ENCODE results near the gene WARS2. TPM values are rescaled to one million over a fixed set of nuclear protein-coding genes. Genes with fewer than 3 reads are reported as not detected.

Gene WARS2
- polyA plus RNA-seq, 1 experiment, result 17.7 TPM

DNA sequence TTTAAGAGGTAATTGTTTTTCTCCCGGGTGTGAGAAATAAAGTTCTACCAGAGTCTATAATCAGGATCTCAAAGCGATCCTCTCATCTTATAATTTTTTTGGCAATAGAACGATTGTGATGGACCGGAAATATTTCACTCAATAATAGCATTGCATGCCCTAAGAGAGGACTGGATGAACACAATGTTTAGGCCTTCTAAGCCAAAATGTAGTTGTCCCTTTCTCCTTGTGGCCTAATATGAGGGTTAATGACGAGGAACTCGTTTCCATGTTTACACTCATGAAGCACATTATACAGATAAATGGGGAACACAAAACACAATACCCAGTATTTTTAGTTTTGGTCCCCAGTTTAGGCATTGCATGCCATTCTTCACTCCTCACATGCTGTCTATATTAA lies 158.2 kb downstream of the WARS2 start:
- Histone ChIP-seq H3K4me3 (ENCODE audit: low read depth, low read length) (no peak overlapping the region), H3K36me3 (ENCODE audit: control insufficient read depth, insufficient read depth, low read length) (no peaks in the 10 kb centered on the region), H3K27me3 (ENCODE audit: control insufficient read depth, insufficient read depth, low read length) (no peaks in the 10 kb centered on the region)
- TF ChIP-seq, protein P1, sequence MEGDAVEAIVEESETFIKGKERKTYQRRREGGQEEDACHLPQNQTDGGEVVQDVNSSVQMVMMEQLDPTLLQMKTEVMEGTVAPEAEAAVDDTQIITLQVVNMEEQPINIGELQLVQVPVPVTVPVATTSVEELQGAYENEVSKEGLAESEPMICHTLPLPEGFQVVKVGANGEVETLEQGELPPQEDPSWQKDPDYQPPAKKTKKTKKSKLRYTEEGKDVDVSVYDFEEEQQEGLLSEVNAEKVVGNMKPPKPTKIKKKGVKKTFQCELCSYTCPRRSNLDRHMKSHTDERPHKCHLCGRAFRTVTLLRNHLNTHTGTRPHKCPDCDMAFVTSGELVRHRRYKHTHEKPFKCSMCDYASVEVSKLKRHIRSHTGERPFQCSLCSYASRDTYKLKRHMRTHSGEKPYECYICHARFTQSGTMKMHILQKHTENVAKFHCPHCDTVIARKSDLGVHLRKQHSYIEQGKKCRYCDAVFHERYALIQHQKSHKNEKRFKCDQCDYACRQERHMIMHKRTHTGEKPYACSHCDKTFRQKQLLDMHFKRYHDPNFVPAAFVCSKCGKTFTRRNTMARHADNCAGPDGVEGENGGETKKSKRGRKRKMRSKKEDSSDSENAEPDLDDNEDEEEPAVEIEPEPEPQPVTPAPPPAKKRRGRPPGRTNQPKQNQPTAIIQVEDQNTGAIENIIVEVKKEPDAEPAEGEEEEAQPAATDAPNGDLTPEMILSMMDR (IDR thresholded peaks at IDR 0.05; ENCODE audit: insufficient read depth, low read depth, low read length), result no peak
- POLR2A ChIA-PET, result no interaction called here
- CTCF ChIA-PET, result interaction anchor here (1.2 kb wide), 1 partner anchor 385 kb away, joined by 3 read pairs; no protein-coding TSS in a partner anchor
- DNase-seq (ENCODE audit: low read depth), result no peak

GRCh38 chr1:118981436-118981835 lies 159.0 kb downstream of the WARS2 start:
- ChIA-PET POLR2A (no interaction called here), CTCF (interaction anchor here (1.2 kb wide), 1 partner anchor 386 kb away, joined by 3 read pairs; no protein-coding TSS in a partner anchor)
- no peaks in the 10 kb centered on the region for H3K36me3 ChIP-seq (ENCODE audit: control insufficient read depth, insufficient read depth, low read length)
- H3K27me3 ChIP-seq (ENCODE audit: control insufficient read depth, insufficient read depth, low read length), result no peaks in the 10 kb centered on the region
- no peak overlapping the region for H3K4me3 ChIP-seq (ENCODE audit: low read depth, low read length)
- no peak for DNase-seq (ENCODE audit: low read depth)
- TF ChIP-seq, protein P1 (IDR thresholded peaks at IDR 0.05; ENCODE audit: insufficient read depth, low read depth, low read length), result no peak

Small RNA genes lying within 50 kb of the gene (small RNA-seq; reads per million reads assigned to genes)
- gene AL139420.2 (ENCODE audit: insufficient read length, low read depth, low replicate concordance), result not detected

Other genes starting within 250 kb of the WARS2 start
- gene TBX15, start 152.3 kb downstream of the WARS2 start, polyA plus RNA-seq (2011; rRNA removed), result 14.8 and 16.0 TPM in 2 replicates
- not detected in 2 replicates for gene HAO2, start 228.1 kb upstream of the WARS2 start, polyA plus RNA-seq (2011; rRNA removed)